K562 (cell line): ENCODE measurements around the gene NAT8. TPM values are rescaled to one million over a fixed set of nuclear protein-coding genes. Genes with fewer than 3 reads are reported as not detected.
"Not testable (repeated sequence)": the region's sequence is repeated elsewhere in the genome, so short reads cannot be mapped to it uniquely, and the experiment has no call there.

Experiments used
- ATAC-seq: fragments of 200-7000 bp; cut with Tn5 transposase; 3 replicates; pipeline ENCODE4 v1.9.1; 2020; ENCODE audit warnings: moderate library complexity
- BruUV-seq: library from RNA; stranded (reverse); fragments of 400-500 nt; replicated peaks from 2 replicates; lab custom pipeline; 2021; lab: Mats Ljungman, UMichigan
- CTCF ChIA-PET: fragments of 300-600 bp; formaldehyde crosslinking; extraction: SDS; loops from one replicate; lab custom pipeline; 2021; ENCODE audit warnings: low intra/inter-chr PET ratio; lab: Yijun Ruan, JAX
- POLR2A ChIA-PET: fragments of 300-600, 350-650 bp; sonication (Branson Sonifier 250); formaldehyde crosslinking; extraction: SDS; loops from one replicate; lab custom pipeline; 2021; ENCODE audit warnings: antibody characterized with exemption, inconsistent platforms; lab: Yijun Ruan, JAX
- DNase-seq, 4 experiments: peaks; one replicate each; pipeline versions ENCODE4 v3.0.0 to v3.0.0-alpha.2; 2011 to 2018; ENCODE audit warnings: low spot score in 3 of 4, mixed read lengths in 3 of 4; ENCODE audit errors: extremely low read depth in 1 of 4
- FAIRE-seq: peaks from 2 replicates; lab custom pipeline; 2011; peaks lifted over from hg19 to GRCh38; lab: Jason Lieb, UNC
- H2AFZ ChIP-seq: 2 replicates; pipeline ENCODE4 v1.6.0; 2011; ENCODE audit warnings: low read depth, low read length, control low read depth, inconsistent platforms
- H3K27ac ChIP-seq: fragments of 200-600 bp; 3 replicates; pipeline ENCODE4 v1.8.0; 2011; ENCODE audit warnings: low read depth, mild to moderate bottlenecking, control low read depth, inconsistent platforms, low read length, moderate library complexity, mixed read lengths; ENCODE audit errors: extremely low read depth
- H3K27me3 ChIP-seq, 2 experiments: fragments of 300-600 bp in 1 of 2; 2 replicates in 1 of 2; 3 replicates in 1 of 2; pipeline versions ENCODE4 v1.6.0 to v1.8.0; 2011; ENCODE audit warnings: inconsistent platforms in 2 of 2, low read length in 2 of 2, mild to moderate bottlenecking in 1 of 2, mixed read lengths in 1 of 2, moderate library complexity in 1 of 2; ENCODE audit not compliant: control insufficient read depth in 2 of 2, insufficient read depth in 2 of 2
- H3K36me3 ChIP-seq: fragments of 300-600 bp; 3 replicates; pipeline ENCODE4 v1.8.0; 2011; ENCODE audit warnings: mild to moderate bottlenecking, low read length, inconsistent platforms; ENCODE audit not compliant: control insufficient read depth, insufficient read depth
- H3K4me1 ChIP-seq, 2 experiments: fragments of 200-600 bp in 1 of 2; replicated peaks in 1 of 2; 2 replicates in 1 of 2; 3 replicates in 1 of 2; pipeline versions ENCODE4 v1.5.1 to v1.8.0; 2011; ENCODE audit warnings: inconsistent platforms in 2 of 2, low read length in 2 of 2, mild to moderate bottlenecking in 1 of 2, mixed read lengths in 1 of 2, moderate library complexity in 1 of 2; ENCODE audit not compliant: control insufficient read depth in 2 of 2, insufficient read depth in 2 of 2
- H3K4me2 ChIP-seq: 2 replicates; pipeline ENCODE4 v1.6.1; 2011; ENCODE audit warnings: low read length, control low read depth, inconsistent platforms, mixed read lengths; ENCODE audit not compliant: insufficient read depth
- H3K4me3 ChIP-seq: fragments of 200-600 bp; sonication (generic), shearing (Covaris generic); 2 replicates; pipeline ENCODE4 v1.5.1; 2016; ENCODE audit warnings: control low read depth, inconsistent platforms
- H3K79me2 ChIP-seq: fragments of 200-600 bp; 3 replicates; pipeline ENCODE4 v1.8.0; 2011; ENCODE audit warnings: low read length, inconsistent platforms; ENCODE audit not compliant: control insufficient read depth, insufficient read depth
- H3K9ac ChIP-seq, 2 experiments: 2 replicates each; pipeline versions ENCODE4 v1.6.0 to v1.6.1; 2011; ENCODE audit warnings: low read depth in 2 of 2, low read length in 2 of 2, control low read depth in 1 of 2, inconsistent platforms in 1 of 2, mild to moderate bottlenecking in 1 of 2, mixed read lengths in 1 of 2; ENCODE audit not compliant: insufficient read depth in 1 of 2
- H3K9me1 ChIP-seq: one replicate; pipeline ENCODE4 v1.6.0; 2011; ENCODE audit warnings: inconsistent platforms, mild to moderate bottlenecking, low read length, moderate library complexity; ENCODE audit not compliant: control insufficient read depth, insufficient read depth
- H3K9me3 ChIP-seq: replicated peaks from 2 replicates; pipeline ENCODE4 v1.5.1; 2011; ENCODE audit warnings: low read depth, low read length, inconsistent platforms; ENCODE audit not compliant: control insufficient read depth, insufficient read depth
- H4K20me1 ChIP-seq: replicated peaks from 2 replicates; pipeline ENCODE4 v1.6.1; 2011; ENCODE audit warnings: low read length, inconsistent platforms, mixed read lengths; ENCODE audit not compliant: control insufficient read depth, insufficient read depth
- ATF1 ChIP-seq, 2 experiments: fragments of 450-650 bp in 1 of 2; IDR thresholded peaks; 2 replicates each; pipeline ENCODE4 v1.6.1; 2016; ENCODE audit warnings: missing compliant biosample characterization in 1 of 2, missing genetic modification characterization in 1 of 2
- CTCF ChIP-seq, 3 experiments: IDR thresholded peaks in 2 of 3; conservative IDR thresholded peaks in 1 of 3; 2 replicates each; pipeline ENCODE4 v1.5.1; 2011 to 2012; ENCODE audit warnings: low read length in 3 of 3, mild to moderate bottlenecking in 3 of 3, control low read depth in 2 of 3, improper control_type of control experiment in 1 of 3, inconsistent platforms in 1 of 3, low read depth in 1 of 3, mixed read lengths in 1 of 3, moderate library complexity in 1 of 3; ENCODE audit not compliant: insufficient read depth in 2 of 3
- RAD21 ChIP-seq, 2 experiments: fragments of 250-450 bp in 1 of 2; fragments of 450-650 bp in 1 of 2; sonication (Bioruptor Pico) in 1 of 2; formaldehyde crosslinking in 1 of 2; IDR thresholded peaks in 1 of 2; conservative IDR thresholded peaks in 1 of 2; 2 replicates each; pipeline versions ENCODE4 v1.4.0 to v1.8.0; 2020 to 2022; ENCODE audit warnings: mild to moderate bottlenecking in 2 of 2, moderate library complexity in 1 of 2
- VEZF1 ChIP-seq: fragments of 200-800 bp; sonication (Bioruptor generic); IDR thresholded peaks from 2 replicates; pipeline ENCODE4 v1.6.1; 2017; ENCODE audit warnings: missing genetic modification characterization, missing compliant biosample characterization
- WGBS: fragments of 100-300 bp; shearing (Covaris generic); methylation state at CpG from one replicate; pipeline ENCODE4 v1.1.6; 2016; ENCODE audit warnings: low coverage, mixed read lengths; ENCODE audit not compliant: insufficient coverage; ENCODE audit errors: missing lambda C conversion rate; 5-methylcytosine and 5-hydroxymethylcytosine counted together
- in situ Hi-C: fragments of 300-500 bp; cut with MboI; formaldehyde crosslinking; loops from 4 replicates; pipeline ENCODE4 v1.15.0; 2018; ENCODE audit warnings: inconsistent platforms, mixed read lengths
- intact Hi-C: fragments of 100-400 bp; cut with micrococcal nuclease; formaldehyde crosslinking; loops from 2 replicates; pipeline ENCODE4 v1.14.2; 2022
- polyA plus RNA-seq, 8 experiments: library from polyadenylated mRNA; depleted of rRNA in 4 of 8; stranded (reverse) in 5 of 8; unstranded in 3 of 8; fragments of >200 nt; fragmentation: Nextera tagmentation in 2 of 8; fragmentation: Illumina TruSeq in 1 of 8; extraction: Ambion mirVana in 2 of 8; extraction: Trizol in 1 of 8; gene quantifications; 2 replicates each; pipeline versions ENCODE4 v1.2.1 to v1.2.3, GENCODE V29; 2011 to 2014; ENCODE audit warnings: inconsistent platforms in 1 of 8, missing spikeins in 1 of 8
- total RNA-seq, 7 experiments: library from RNA; depleted of rRNA in 6 of 7; stranded (reverse); fragments of >200 nt in 6 of 7; fragmentation: Illumina TruSeq in 2 of 7; extraction: Trizol in 2 of 7; gene quantifications; 2 replicates each; pipeline versions ENCODE4 v1.2.1 to v1.2.3, GENCODE V29; 2011 to 2021; ENCODE audit warnings: low replicate concordance in 1 of 7

NAT8 gene
- total and polyA plus RNA-seq, 9 of the 15 experiments (the other 6 are each of a cell fraction or from before 2014, with no cell fraction given): not detected

- POLR2A ChIA-PET; H3K4me2 ChIP-seq; BruUV-seq; H3K36me3 ChIP-seq; H3K79me2 ChIP-seq; H3K9me3 ChIP-seq; H3K9ac ChIP-seq; H3K9me1 ChIP-seq; H3K4me1 ChIP-seq; H3K27me3 ChIP-seq; H3K4me3 ChIP-seq; H2AFZ ChIP-seq; H3K27ac ChIP-seq; H4K20me1 ChIP-seq; TF ChIP-seq ATF1 (CRISPR knock-in tag; IDR thresholded peaks at IDR 0.05): not testable (repeated sequence)
- DNase-seq (peak in 1 of 4 experiments; percentile 32), ATAC-seq (peak; percentile 89), FAIRE-seq (peak; percentile 82)
- WGBS: 5% methylated on average over 5 of the region's 9 CpGs
- intact Hi-C loops (loop anchor here (10.0 kb wide), 1 partner anchor 460 kb away; the partner anchor contains the start of gene BOLA3), in situ Hi-C loops (loop anchor here (5.0 kb wide), 1 partner anchor 58 kb away; no protein-coding TSS in a partner anchor)
- TF ChIP-seq ATF1 (tag; IDR thresholded peaks at IDR 0.05): 0 out of 2 replicates have a peak, but pooled peaks have one; percentile 18
- TF ChIP-seq RAD21 (CRISPR knock-in tag; conservative IDR thresholded peaks at IDR 0.05 in 1 of 2, IDR thresholded peaks at IDR 0.05 in 1 of 2): peak in 1 of 2 experiments; percentile 20; a peak in 1 of 4 replicates
- peak; percentile 3 to 35 (median 18); a peak in 2 of 6 replicates for TF ChIP-seq CTCF (IDR thresholded peaks at IDR 0.05 in 2 of 3, conservative IDR thresholded peaks at IDR 0.05 in 1 of 3; ENCODE audit: insufficient read depth in 2 of 3, low read depth in 1 of 3, low read length in 3 of 3)
- TF ChIP-seq VEZF1 (CRISPR knock-in tag): 0 out of 2 replicates have a peak, but pooled peaks have one; percentile 18
- CTCF ChIA-PET: interaction anchor here (0.5 to 1.6 kb wide), 2 partner anchors 128 to 421 kb away, joined by 3 read pairs; no protein-coding TSS in a partner anchor
Measured at GRCh38 chr2:73684905-73685304, 42.7 kb upstream of the NAT8 start.
